Measurements from ENCODE around the gene MEN1. TPM values are rescaled to one million over a fixed set of nuclear protein-coding genes. Genes with fewer than 3 reads are reported as not detected.

The MEN1 gene
- total and polyA plus RNA-seq, 9 of the 15 experiments (the other 6 are each of a cell fraction or from before 2014, with no cell fraction given) = 3.4 to 57.2 (median 19.3) TPM

- TF ChIP-seq CREB3 (tag; conservative IDR thresholded peaks at IDR 0.05; ENCODE audit: low read depth) (no peak), TBP (optimal IDR thresholded peaks at IDR 0.05; ENCODE audit: low read depth, low read length) (no peak), ZNF695 (CRISPR knock-in tag; IDR thresholded peaks at IDR 0.05) (no peak), ZBTB34 (CRISPR knock-in tag; IDR thresholded peaks at IDR 0.05) (no peak), SUPT5H (IDR thresholded peaks at IDR 0.05) (0 out of 2 replicates have a peak, but pooled peaks have one; percentile 3), CEBPZ (IDR thresholded peaks at IDR 0.05; ENCODE audit: borderline replicate concordance, low read depth, low read length) (no peak), BHLHE40 (IDR thresholded peaks at IDR 0.05; ENCODE audit: low read length) (no peak), ATF1 (CRISPR knock-in tag; IDR thresholded peaks at IDR 0.05) (no peak), ATF1 (tag; IDR thresholded peaks at IDR 0.05) (no peak), ZKSCAN3 (CRISPR knock-in tag; IDR thresholded peaks at IDR 0.05) (no peak), SMAD3 (CRISPR knock-in tag; conservative IDR thresholded peaks at IDR 0.05) (no peak), CCNT2 (IDR thresholded peaks at IDR 0.05; ENCODE audit: borderline replicate concordance, extremely low read depth, insufficient read length, low read depth, low read length) (no peak), ETS2 (tag; IDR thresholded peaks at IDR 0.05; ENCODE audit: borderline replicate concordance, poor library complexity, severe bottlenecking) (no peak), ASH1L (IDR thresholded peaks at IDR 0.05; ENCODE audit: borderline replicate concordance, low read depth, partially characterized antibody) (no peak), PHF20 (IDR thresholded peaks at IDR 0.05; ENCODE audit: partially characterized antibody) (no peak), ATF2 (CRISPR knock-in tag; IDR thresholded peaks at IDR 0.05) (no peak), POLR2G (IDR thresholded peaks at IDR 0.05; ENCODE audit: low read depth, low read length) (peak; percentile 12; the same call in 1 of the 2 replicates), POLR2A (conservative IDR thresholded peaks at IDR 0.05) (peak; percentile 17; the same call in 1 of the 2 replicates), ZNF586 (CRISPR knock-in tag; conservative IDR thresholded peaks at IDR 0.05) (no peak)
- TF ChIP-seq, protein P1, sequence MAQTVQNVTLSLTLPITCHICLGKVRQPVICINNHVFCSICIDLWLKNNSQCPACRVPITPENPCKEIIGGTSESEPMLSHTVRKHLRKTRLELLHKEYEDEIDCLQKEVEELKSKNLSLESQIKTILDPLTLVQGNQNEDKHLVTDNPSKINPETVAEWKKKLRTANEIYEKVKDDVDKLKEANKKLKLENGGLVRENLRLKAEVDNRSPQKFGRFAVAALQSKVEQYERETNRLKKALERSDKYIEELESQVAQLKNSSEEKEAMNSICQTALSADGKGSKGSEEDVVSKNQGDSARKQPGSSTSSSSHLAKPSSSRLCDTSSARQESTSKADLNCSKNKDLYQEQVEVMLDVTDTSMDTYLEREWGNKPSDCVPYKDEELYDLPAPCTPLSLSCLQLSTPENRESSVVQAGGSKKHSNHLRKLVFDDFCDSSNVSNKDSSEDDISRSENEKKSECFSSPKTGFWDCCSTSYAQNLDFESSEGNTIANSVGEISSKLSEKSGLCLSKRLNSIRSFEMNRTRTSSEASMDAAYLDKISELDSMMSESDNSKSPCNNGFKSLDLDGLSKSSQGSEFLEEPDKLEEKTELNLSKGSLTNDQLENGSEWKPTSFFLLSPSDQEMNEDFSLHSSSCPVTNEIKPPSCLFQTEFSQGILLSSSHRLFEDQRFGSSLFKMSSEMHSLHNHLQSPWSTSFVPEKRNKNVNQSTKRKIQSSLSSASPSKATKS (CRISPR knock-in tag; IDR thresholded peaks at IDR 0.05) = no peak
Observed at GRCh38 chr11:64764040-64764611, 46.2 kb downstream of the MEN1 start (continued).
